Liver (tissue), 9 donors: ENCODE data around the gene ERN1. TPM values are rescaled to one million over a fixed set of nuclear protein-coding genes. Genes with fewer than 3 reads are reported as not detected.

Experiments
- DNase-seq: peaks from one replicate; pipeline ENCODE4 v3.0.0-alpha.2; 2017; ENCODE audit warnings: low spot score
- H3K27ac ChIP-seq, 2 donors: one replicate each; pipeline ENCODE4 v1.7.0; 2013; ENCODE audit warnings: inconsistent platforms in 2 of 2, low read length in 2 of 2, control low read depth in 1 of 2, low read depth in 1 of 2, mild to moderate bottlenecking in 1 of 2
- H3K27me3 ChIP-seq, 4 donors: one replicate each; pipeline versions ENCODE4 v1.6.1 to v1.7.0; 2013; ENCODE audit warnings: low read length in 3 of 4, inconsistent platforms in 1 of 4, mild to moderate bottlenecking in 1 of 4, moderate library complexity in 1 of 4; ENCODE audit not compliant: control insufficient read depth in 4 of 4, insufficient read depth in 4 of 4
- H3K36me3 ChIP-seq, 4 donors: one replicate each; pipeline versions ENCODE4 v1.6.1 to v1.7.0; 2013; ENCODE audit warnings: low read length in 3 of 4, mild to moderate bottlenecking in 3 of 4, low read depth in 1 of 4, moderate library complexity in 1 of 4; ENCODE audit not compliant: control insufficient read depth in 4 of 4, insufficient read depth in 3 of 4
- H3K4me1 ChIP-seq, 4 donors: one replicate each; pipeline versions ENCODE4 v1.6.1 to v1.7.0; 2013; ENCODE audit warnings: low read length in 3 of 4, mild to moderate bottlenecking in 3 of 4, moderate library complexity in 1 of 4; ENCODE audit not compliant: control insufficient read depth in 4 of 4, insufficient read depth in 4 of 4
- H3K4me3 ChIP-seq, 3 donors: one replicate each; pipeline versions ENCODE4 v1.6.1 to v1.7.0; 2013; ENCODE audit warnings: low read length in 3 of 3, control low read depth in 1 of 3, low read depth in 1 of 3, mild to moderate bottlenecking in 1 of 3
- H3K9ac ChIP-seq, 2 donors: one replicate each; pipeline ENCODE4 v1.7.0; 2013; ENCODE audit warnings: low read length in 2 of 2, mild to moderate bottlenecking in 2 of 2, moderate library complexity in 2 of 2, control low read depth in 1 of 2, low read depth in 1 of 2
- H3K9me3 ChIP-seq, 4 donors: one replicate each; pipeline versions ENCODE4 v1.6.1 to v1.7.0; 2013; ENCODE audit warnings: low read length in 3 of 4; ENCODE audit not compliant: control insufficient read depth in 4 of 4
- ATF3 ChIP-seq: IDR thresholded peaks from 2 replicates; pipeline ENCODE4 v1.6.1; 2016; ENCODE audit warnings: antibody characterized with exemption
- CTCF ChIP-seq: fragments of 150-350 bp; IDR thresholded peaks from 2 replicates; pipeline ENCODE4 v1.5.1; 2017; ENCODE audit warnings: improper control_type of control experiment, low read depth, low read length; ENCODE audit not compliant: missing input control
- EGR1 ChIP-seq, 2 donors: IDR thresholded peaks; 2 replicates each; pipeline ENCODE4 v1.6.1; 2016 to 2018; ENCODE audit warnings: antibody characterized with exemption in 2 of 2, low read depth in 2 of 2
- FOXA2 ChIP-seq: IDR thresholded peaks from 2 replicates; pipeline ENCODE4 v1.6.1; 2016; ENCODE audit warnings: antibody characterized with exemption
- GABPA ChIP-seq, 2 donors: IDR thresholded peaks in 1 of 2; conservative IDR thresholded peaks in 1 of 2; 2 replicates each; pipeline ENCODE4 v1.6.1; 2016; ENCODE audit warnings: antibody characterized with exemption in 2 of 2, mild to moderate bottlenecking in 1 of 2, moderate library complexity in 1 of 2
- HNF4A ChIP-seq, 2 donors: conservative IDR thresholded peaks; 2 replicates each; pipeline ENCODE4 v1.6.1; 2016; ENCODE audit warnings: antibody characterized with exemption in 2 of 2, mild to moderate bottlenecking in 2 of 2
- JUND ChIP-seq, 2 donors: IDR thresholded peaks; 2 replicates each; pipeline ENCODE4 v1.6.1; 2016; ENCODE audit warnings: antibody characterized with exemption in 2 of 2
- MAX ChIP-seq: IDR thresholded peaks from 2 replicates; pipeline ENCODE4 v1.6.1; 2016; ENCODE audit warnings: antibody characterized with exemption
- REST ChIP-seq: IDR thresholded peaks from 2 replicates; pipeline ENCODE4 v1.6.1; 2016; ENCODE audit warnings: antibody characterized with exemption, mild to moderate bottlenecking
- RXRA ChIP-seq, 2 donors: IDR thresholded peaks; 2 replicates each; pipeline ENCODE4 v1.6.1; 2017 to 2018; ENCODE audit warnings: antibody characterized with exemption in 2 of 2, mild to moderate bottlenecking in 1 of 2
- SP1 ChIP-seq: IDR thresholded peaks from 2 replicates; pipeline ENCODE4 v1.6.1; 2018; ENCODE audit warnings: antibody characterized with exemption, mild to moderate bottlenecking
- TAF1 ChIP-seq: conservative IDR thresholded peaks from 2 replicates; pipeline ENCODE4 v1.6.1; 2016; ENCODE audit warnings: antibody characterized with exemption, mild to moderate bottlenecking
- YY1 ChIP-seq: IDR thresholded peaks from 2 replicates; pipeline ENCODE4 v1.6.1; 2016; ENCODE audit warnings: antibody characterized with exemption, mild to moderate bottlenecking
- ZBTB33 ChIP-seq: IDR thresholded peaks from 2 replicates; pipeline ENCODE4 v1.6.1; 2016; ENCODE audit warnings: antibody characterized with exemption
- WGBS: extraction: QIAGEN DNeasy Blood & Tissue Kit; methylation state at CpG from one replicate; pipeline ENCODE4 v1.1.7; 2013; 5-methylcytosine and 5-hydroxymethylcytosine counted together
- polyA plus RNA-seq, 2 donors: library from polyadenylated mRNA; stranded (reverse) in 1 of 2; unstranded in 1 of 2; fragments of 200-250 nt in 1 of 2; fragments of >200 nt in 1 of 2; fragmentation: Nextera tagmentation in 1 of 2; extraction: Ambion mirVana in 1 of 2; gene quantifications; one replicate each; pipeline versions ENCODE4 v1.2.1 to v1.2.3, GENCODE V29; 2013 to 2015
- total RNA-seq, 2 donors: library from RNA; depleted of rRNA; stranded (reverse); fragments of >200 nt; gene quantifications; one replicate each; pipeline ENCODE4 v1.2.3, GENCODE V29; 2014
- donor health status: healthy.
- donor health status: healthy.
- donor health status: healthy.
- donor health status: healthy.
- donor health status: healthy.

Gene ERN1
- total and polyA plus RNA-seq, 4 donors = 6.3 to 35.1 (median 14.9) TPM

- peaks cover 16 to 62% (median 59%) of the 10 kb centered on the region in 4 donors for H3K36me3 ChIP-seq
- no peaks in the 10 kb centered on the region for H3K27me3 ChIP-seq
- 74% methylated on average over 11 of the region's 11 CpGs for WGBS
- H3K27ac ChIP-seq = no peak overlapping the region
- H3K9ac ChIP-seq = no peak overlapping the region
- H3K9me3 ChIP-seq = no peaks in the 10 kb centered on the region
- no peak for DNase-seq
- no peak overlapping the region for H3K4me3 ChIP-seq
- TF ChIP-seq REST (no peak), EGR1 (IDR thresholded peaks at IDR 0.05; ENCODE audit: low read depth in 2 of 2) (no peak), HNF4A (conservative IDR thresholded peaks at IDR 0.05) (no peak), GABPA (IDR thresholded peaks at IDR 0.05 in 1 of 2, conservative IDR thresholded peaks at IDR 0.05 in 1 of 2) (no peak), ATF3 (no peak), CTCF (no peak), JUND (IDR thresholded peaks at IDR 0.05) (no peak), SP1 (no peak), FOXA2 (no peak)
- peaks cover 0 to 9% (median 3%) of the 10 kb centered on the region in 4 donors for H3K4me1 ChIP-seq
These were observed 88.0 kb downstream of the ERN1 start for GRCh38 chr17:64041912-64042311.

GRCh38 chr17:64040206-64040605, 89.7 kb downstream of the ERN1 start:
- H3K4me1 ChIP-seq = peaks cover 0 to 9% (median 3%) of the 10 kb centered on the region in 4 donors
- WGBS = 49% methylated on average over 6 of the region's 6 CpGs
- H3K27me3 ChIP-seq = no peaks in the 10 kb centered on the region
- no peaks in the 10 kb centered on the region for H3K9me3 ChIP-seq
- H3K9ac ChIP-seq = no peak overlapping the region
- H3K4me3 ChIP-seq = no peak overlapping the region
- no peak for DNase-seq
- peaks cover 11 to 47% (median 43%) of the 10 kb centered on the region in 4 donors for H3K36me3 ChIP-seq
- no peak overlapping the region for H3K27ac ChIP-seq
- no peak for TF ChIP-seq ATF3

GRCh38 chr17:64039106-64039400, 90.9 kb downstream of the ERN1 start:
- H3K9me3 ChIP-seq = no peaks in the 10 kb centered on the region
- peaks cover 0 to 9% (median 3%) of the 10 kb centered on the region in 4 donors for H3K4me1 ChIP-seq
- H3K27ac ChIP-seq = no peak overlapping the region
- WGBS = 96% methylated on average over 3 of the region's 3 CpGs
- no peaks in the 10 kb centered on the region for H3K27me3 ChIP-seq
- no peak overlapping the region for H3K4me3 ChIP-seq
- H3K9ac ChIP-seq = no peak overlapping the region
- peaks cover 10 to 36% (median 31%) of the 10 kb centered on the region in 4 donors for H3K36me3 ChIP-seq
- DNase-seq = no peak
- TF ChIP-seq SP1 = no peak
- no peak for TF ChIP-seq MAX
- TF ChIP-seq EGR1 (IDR thresholded peaks at IDR 0.05; ENCODE audit: low read depth in 2 of 2) = no peak
- no peak for TF ChIP-seq ATF3
- no peak for TF ChIP-seq RXRA (IDR thresholded peaks at IDR 0.05)
- TF ChIP-seq HNF4A (conservative IDR thresholded peaks at IDR 0.05) = no peak
- no peak for TF ChIP-seq TAF1
- no peak for TF ChIP-seq FOXA2
- no peak for TF ChIP-seq CTCF
- TF ChIP-seq YY1 = no peak
- no peak for TF ChIP-seq GABPA (IDR thresholded peaks at IDR 0.05 in 1 of 2, conservative IDR thresholded peaks at IDR 0.05 in 1 of 2)
- no peak for TF ChIP-seq ZBTB33
